Measurements from ENCODE around the gene HSD17B2.

DNA sequence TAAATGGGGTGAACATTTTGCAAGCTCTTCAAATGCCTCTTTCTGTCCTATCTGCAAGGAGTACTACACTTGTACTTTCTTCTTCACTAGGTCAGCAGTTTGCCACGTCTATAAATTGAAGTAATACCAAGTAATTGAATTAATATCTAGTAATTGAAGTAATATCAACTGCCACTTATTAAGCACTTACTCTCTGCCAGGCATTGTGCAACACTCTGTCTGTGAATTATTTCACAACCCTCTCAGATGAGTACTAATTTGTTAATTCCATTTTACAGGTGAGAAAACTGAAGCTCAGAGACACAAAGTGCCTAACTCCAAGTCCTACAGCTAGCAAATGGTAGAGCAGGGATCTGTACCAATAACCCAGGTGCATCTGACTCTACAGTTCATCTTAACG, 27.9 kb upstream of the HSD17B2 start:
- TF ChIP-seq CTCF (IDR thresholded peaks at IDR 0.05; ENCODE audit: low read depth, low read length, missing input control) (no peak), TAF1 (conservative IDR thresholded peaks at IDR 0.05) (no peak), SP1 (IDR thresholded peaks at IDR 0.05) (no peak), NR2F2 (IDR thresholded peaks at IDR 0.05) (no peak), REST (IDR thresholded peaks at IDR 0.05) (no peak), YY1 (IDR thresholded peaks at IDR 0.05) (no peak), ATF3 (IDR thresholded peaks at IDR 0.05) (no peak), EGR1 (IDR thresholded peaks at IDR 0.05; ENCODE audit: low read depth in 2 of 2) (no peak), RAD21 (IDR thresholded peaks at IDR 0.05) (no peak), MAX (IDR thresholded peaks at IDR 0.05) (no peak), GABPA (IDR thresholded peaks at IDR 0.05 in 1 of 2, conservative IDR thresholded peaks at IDR 0.05 in 1 of 2) (no peak), FOXA1 (IDR thresholded peaks at IDR 0.05) (no peak)
- TF ChIP-seq, protein P1, sequence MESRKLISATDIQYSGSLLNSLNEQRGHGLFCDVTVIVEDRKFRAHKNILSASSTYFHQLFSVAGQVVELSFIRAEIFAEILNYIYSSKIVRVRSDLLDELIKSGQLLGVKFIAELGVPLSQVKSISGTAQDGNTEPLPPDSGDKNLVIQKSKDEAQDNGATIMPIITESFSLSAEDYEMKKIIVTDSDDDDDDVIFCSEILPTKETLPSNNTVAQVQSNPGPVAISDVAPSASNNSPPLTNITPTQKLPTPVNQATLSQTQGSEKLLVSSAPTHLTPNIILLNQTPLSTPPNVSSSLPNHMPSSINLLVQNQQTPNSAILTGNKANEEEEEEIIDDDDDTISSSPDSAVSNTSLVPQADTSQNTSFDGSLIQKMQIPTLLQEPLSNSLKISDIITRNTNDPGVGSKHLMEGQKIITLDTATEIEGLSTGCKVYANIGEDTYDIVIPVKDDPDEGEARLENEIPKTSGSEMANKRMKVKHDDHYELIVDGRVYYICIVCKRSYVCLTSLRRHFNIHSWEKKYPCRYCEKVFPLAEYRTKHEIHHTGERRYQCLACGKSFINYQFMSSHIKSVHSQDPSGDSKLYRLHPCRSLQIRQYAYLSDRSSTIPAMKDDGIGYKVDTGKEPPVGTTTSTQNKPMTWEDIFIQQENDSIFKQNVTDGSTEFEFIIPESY (IDR thresholded peaks at IDR 0.05), result no peak
